ENCODE measurements around the gene ZCCHC2. TPM values are rescaled to one million over a fixed set of nuclear protein-coding genes. Genes with fewer than 3 reads are reported as not detected.

ZCCHC2 gene
- total RNA-seq, 1 experiment from 2014 or later: 12.4 TPM

- H2BK15ac ChIP-seq (ENCODE audit: low read depth, low read length): no peak overlapping the region
- H3K9me3 ChIP-seq (ENCODE audit: control insufficient read depth, low read depth, low read length): peaks cover 4% of the 10 kb centered on the region
- no peak overlapping the region for H4K5ac ChIP-seq (ENCODE audit: insufficient read length, low read depth, low read length)
- H3K79me1 ChIP-seq (ENCODE audit: insufficient read depth, low read depth, low read length, poor library complexity, severe bottlenecking): no peaks in the 10 kb centered on the region
- H3K4ac ChIP-seq (ENCODE audit: low read depth, low read length): no peak overlapping the region
- H2BK20ac ChIP-seq (ENCODE audit: low read depth, low read length, poor library complexity, severe bottlenecking): no peak overlapping the region
- Mint-ChIP-seq H3K9me3 (peaks cover 15 to 21% of the 10 kb centered on the region in 2 experiments; a peak in 4 of 5 replicates), H3K4me1 (peaks cover 5% of the 10 kb centered on the region in 2 experiments), H3K4me3 (no peak overlapping the region), H3K27me3 (ENCODE audit: low read depth) (no peaks in the 10 kb centered on the region), H3K27ac (no peak overlapping the region), H3K36me3 (ENCODE audit: insufficient read depth in 1 of 3, low read depth in 3 of 3) (peaks cover 0 to 12% (median 3%) of the 10 kb centered on the region in 3 experiments; a peak in 3 of 7 replicates)
- H3T11ph ChIP-seq (ENCODE audit: low read length): no peak overlapping the region
- H4K8ac ChIP-seq (replicated peaks; ENCODE audit: insufficient read length, low read depth, low read length): no peak overlapping the region
- no peak for TF ChIP-seq CTCF (conservative IDR thresholded peaks at IDR 0.05)
- H3K18ac ChIP-seq (ENCODE audit: insufficient read length, low read depth, low read length): no peak overlapping the region
- H3K9ac ChIP-seq (ENCODE audit: extremely low read depth, insufficient read length, low read length): no peak overlapping the region
- no peak overlapping the region for H3K56ac ChIP-seq (ENCODE audit: insufficient read length, low read depth, low read length)
- no peak overlapping the region for H4K91ac ChIP-seq (ENCODE audit: insufficient read length, low read depth, low read length)
- no peaks in the 10 kb centered on the region for H3K4me1 ChIP-seq (ENCODE audit: insufficient read depth, low read length)
- H2AFZ ChIP-seq (ENCODE audit: low read length): no peak overlapping the region
- no peak overlapping the region for H3K14ac ChIP-seq (ENCODE audit: insufficient read depth, low read length)
- H2BK12ac ChIP-seq (ENCODE audit: insufficient read length, low read depth, low read length): no peak overlapping the region
- H3K23ac ChIP-seq (ENCODE audit: insufficient read length, low read depth, low read length): no peak overlapping the region
- H3K27me3 ChIP-seq (ENCODE audit: insufficient read depth, low read length): no peaks in the 10 kb centered on the region
- no peaks in the 10 kb centered on the region for H4K20me1 ChIP-seq (ENCODE audit: control insufficient read depth, insufficient read depth, insufficient read length)
- H3K4me2 ChIP-seq (ENCODE audit: insufficient read depth, insufficient read length, low read length): no peak overlapping the region
- no peak overlapping the region for H2BK120ac ChIP-seq (ENCODE audit: low read depth, low read length, poor library complexity, severe bottlenecking)
- no peak overlapping the region for H2BK5ac ChIP-seq (ENCODE audit: insufficient read length, low read length)
- H3K27ac ChIP-seq (ENCODE audit: insufficient read length, low read depth, low read length): no peak overlapping the region
- no peak overlapping the region for H2AK5ac ChIP-seq (ENCODE audit: insufficient read length, low read length)
- no peak for DNase-seq
- no peaks in the 10 kb centered on the region for H3K23me2 ChIP-seq (ENCODE audit: insufficient read length, low read depth, low read length, poor library complexity, severe bottlenecking)
- H3K79me2 ChIP-seq (ENCODE audit: insufficient read depth, low read length): no peaks in the 10 kb centered on the region
Measured at GRCh38 chr18:62480927-62481326, 41.9 kb upstream of the ZCCHC2 start.

Measured in H9 (cell line).